K562 (cell line): ENCODE results near the gene VSX2. TPM values are rescaled to one million over a fixed set of nuclear protein-coding genes. Genes with fewer than 3 reads are reported as not detected.

Experiments used
- ATAC-seq: fragments of 200-7000 bp; cut with Tn5 transposase; 3 replicates; pipeline ENCODE4 v1.9.1; 2020; ENCODE audit warnings: moderate library complexity
- Bru-seq: library from RNA; stranded (reverse); fragments of 400-500 nt; gene quantifications from one replicate; lab custom pipeline; 2021; lab: Mats Ljungman, UMichigan
- BruChase-seq, 2 experiments: library from RNA; stranded (reverse); fragments of 400-500 nt; gene quantifications; one replicate each; lab custom pipeline; 2021; lab: Mats Ljungman, UMichigan
- BruUV-seq: library from RNA; stranded (reverse); fragments of 400-500 nt; replicated peaks from 2 replicates; lab custom pipeline; 2021; lab: Mats Ljungman, UMichigan
- CTCF ChIA-PET: fragments of 300-600 bp; formaldehyde crosslinking; extraction: SDS; loops from one replicate; lab custom pipeline; 2021; ENCODE audit warnings: low intra/inter-chr PET ratio; lab: Yijun Ruan, JAX
- POLR2A ChIA-PET: fragments of 300-600, 350-650 bp; sonication (Branson Sonifier 250); formaldehyde crosslinking; extraction: SDS; loops from one replicate; lab custom pipeline; 2021; ENCODE audit warnings: antibody characterized with exemption, inconsistent platforms; lab: Yijun Ruan, JAX
- DNase-seq, 4 experiments: peaks; one replicate each; pipeline versions ENCODE4 v3.0.0 to v3.0.0-alpha.2; 2011 to 2018; ENCODE audit warnings: low spot score in 3 of 4, mixed read lengths in 3 of 4; ENCODE audit errors: extremely low read depth in 1 of 4
- FAIRE-seq: peaks from 2 replicates; lab custom pipeline; 2011; peaks lifted over from hg19 to GRCh38; lab: Jason Lieb, UNC
- H2AFZ ChIP-seq: 2 replicates; pipeline ENCODE4 v1.6.0; 2011; ENCODE audit warnings: low read depth, low read length, control low read depth, inconsistent platforms
- H3K27ac ChIP-seq: fragments of 200-600 bp; 3 replicates; pipeline ENCODE4 v1.8.0; 2011; ENCODE audit warnings: low read depth, mild to moderate bottlenecking, control low read depth, inconsistent platforms, low read length, moderate library complexity, mixed read lengths; ENCODE audit errors: extremely low read depth
- H3K27me3 ChIP-seq, 2 experiments: fragments of 300-600 bp in 1 of 2; 2 replicates in 1 of 2; 3 replicates in 1 of 2; pipeline versions ENCODE4 v1.6.0 to v1.8.0; 2011; ENCODE audit warnings: inconsistent platforms in 2 of 2, low read length in 2 of 2, mild to moderate bottlenecking in 1 of 2, mixed read lengths in 1 of 2, moderate library complexity in 1 of 2; ENCODE audit not compliant: control insufficient read depth in 2 of 2, insufficient read depth in 2 of 2
- H3K36me3 ChIP-seq: fragments of 300-600 bp; 3 replicates; pipeline ENCODE4 v1.8.0; 2011; ENCODE audit warnings: mild to moderate bottlenecking, low read length, inconsistent platforms; ENCODE audit not compliant: control insufficient read depth, insufficient read depth
- H3K4me1 ChIP-seq, 2 experiments: fragments of 200-600 bp in 1 of 2; replicated peaks in 1 of 2; 2 replicates in 1 of 2; 3 replicates in 1 of 2; pipeline versions ENCODE4 v1.5.1 to v1.8.0; 2011; ENCODE audit warnings: inconsistent platforms in 2 of 2, low read length in 2 of 2, mild to moderate bottlenecking in 1 of 2, mixed read lengths in 1 of 2, moderate library complexity in 1 of 2; ENCODE audit not compliant: control insufficient read depth in 2 of 2, insufficient read depth in 2 of 2
- H3K4me2 ChIP-seq: 2 replicates; pipeline ENCODE4 v1.6.1; 2011; ENCODE audit warnings: low read length, control low read depth, inconsistent platforms, mixed read lengths; ENCODE audit not compliant: insufficient read depth
- H3K4me3 ChIP-seq: fragments of 200-600 bp; sonication (generic), shearing (Covaris generic); 2 replicates; pipeline ENCODE4 v1.5.1; 2016; ENCODE audit warnings: control low read depth, inconsistent platforms
- H3K79me2 ChIP-seq: fragments of 200-600 bp; 3 replicates; pipeline ENCODE4 v1.8.0; 2011; ENCODE audit warnings: low read length, inconsistent platforms; ENCODE audit not compliant: control insufficient read depth, insufficient read depth
- H3K9ac ChIP-seq, 2 experiments: 2 replicates each; pipeline versions ENCODE4 v1.6.0 to v1.6.1; 2011; ENCODE audit warnings: low read depth in 2 of 2, low read length in 2 of 2, control low read depth in 1 of 2, inconsistent platforms in 1 of 2, mild to moderate bottlenecking in 1 of 2, mixed read lengths in 1 of 2; ENCODE audit not compliant: insufficient read depth in 1 of 2
- H3K9me1 ChIP-seq: one replicate; pipeline ENCODE4 v1.6.0; 2011; ENCODE audit warnings: inconsistent platforms, mild to moderate bottlenecking, low read length, moderate library complexity; ENCODE audit not compliant: control insufficient read depth, insufficient read depth
- H3K9me3 ChIP-seq: replicated peaks from 2 replicates; pipeline ENCODE4 v1.5.1; 2011; ENCODE audit warnings: low read depth, low read length, inconsistent platforms; ENCODE audit not compliant: control insufficient read depth, insufficient read depth
- H4K20me1 ChIP-seq: replicated peaks from 2 replicates; pipeline ENCODE4 v1.6.1; 2011; ENCODE audit warnings: low read length, inconsistent platforms, mixed read lengths; ENCODE audit not compliant: control insufficient read depth, insufficient read depth
- ATF1 ChIP-seq, 2 experiments: fragments of 450-650 bp in 1 of 2; IDR thresholded peaks; 2 replicates each; pipeline ENCODE4 v1.6.1; 2016; ENCODE audit warnings: missing compliant biosample characterization in 1 of 2, missing genetic modification characterization in 1 of 2
- CBX2 ChIP-seq: fragments of 200-600 bp; sonication (generic); IDR thresholded peaks from one replicate; pipeline ENCODE4 v1.6.1; 2012; ENCODE audit warnings: mild to moderate bottlenecking, low read length, inconsistent platforms; ENCODE audit not compliant: insufficient read depth, poor library complexity, severe bottlenecking
- CCNT2 ChIP-seq: IDR thresholded peaks from 2 replicates; pipeline ENCODE4 v1.6.1; 2011; ENCODE audit warnings: borderline replicate concordance, low read depth, mild to moderate bottlenecking, moderate library complexity, mixed read lengths, low read length; ENCODE audit not compliant: insufficient read length; ENCODE audit errors: extremely low read depth
- GABPA ChIP-seq: fragments of 200-800 bp; sonication (Bioruptor generic); conservative IDR thresholded peaks from 2 replicates; pipeline ENCODE4 v1.6.1; 2016; ENCODE audit warnings: low read depth, missing genetic modification characterization, missing compliant biosample characterization
- HNRNPH1 ChIP-seq: fragments of 200-400 bp; formaldehyde crosslinking; optimal IDR thresholded peaks from 2 replicates; pipeline ENCODE3; 2017; ENCODE audit warnings: low read depth, mild to moderate bottlenecking, low read length, moderate library complexity
- HOXB6 ChIP-seq: fragments of 250-450 bp; sonication (Bioruptor Pico); IDR thresholded peaks from 2 replicates; pipeline ENCODE4 v1.5.1; 2022; ENCODE audit warnings: mild to moderate bottlenecking, borderline replicate concordance
- PURB ChIP-seq: sonication (generic); formaldehyde crosslinking; IDR thresholded peaks from 2 replicates; pipeline ENCODE4 v1.9.0; 2021; ENCODE audit warnings: low read depth, mild to moderate bottlenecking, missing genetic modification reagents
- RFX1 ChIP-seq: fragments of 450-650 bp; IDR thresholded peaks from 2 replicates; pipeline ENCODE4 v1.6.1; 2016; ENCODE audit warnings: mild to moderate bottlenecking, moderate library complexity
- SREBF2 ChIP-seq: sonication (generic); formaldehyde crosslinking; IDR thresholded peaks from 2 replicates; pipeline ENCODE4 v1.4.0; 2020; ENCODE audit warnings: mild to moderate bottlenecking, missing genetic modification reagents
- SRSF1 ChIP-seq: fragments of 200-400 bp; formaldehyde crosslinking; IDR thresholded peaks from 2 replicates; pipeline ENCODE4 v1.6.1; 2017; ENCODE audit warnings: mild to moderate bottlenecking, low read depth, low read length, moderate library complexity
- ZNF143 ChIP-seq: sonication (generic); formaldehyde crosslinking; IDR thresholded peaks from 2 replicates; pipeline ENCODE4 v1.9.0; 2022; ENCODE audit warnings: mild to moderate bottlenecking, missing genetic modification reagents
- ZNF146 ChIP-seq: IDR thresholded peaks from one replicate; pipeline ENCODE4 v1.6.1; 2018; ENCODE audit warnings: missing compliant biosample characterization; ENCODE audit not compliant: unreplicated experiment
- ZNF507 ChIP-seq: conservative IDR thresholded peaks from 2 replicates; pipeline ENCODE4 v1.6.1; 2017; ENCODE audit warnings: missing genetic modification characterization, missing compliant biosample characterization
- WGBS: fragments of 100-300 bp; shearing (Covaris generic); methylation state at CpG from one replicate; pipeline ENCODE4 v1.1.6; 2016; ENCODE audit warnings: low coverage, mixed read lengths; ENCODE audit not compliant: insufficient coverage; ENCODE audit errors: missing lambda C conversion rate; 5-methylcytosine and 5-hydroxymethylcytosine counted together
- in situ Hi-C: fragments of 300-500 bp; cut with MboI; formaldehyde crosslinking; loops from 4 replicates; pipeline ENCODE4 v1.15.0; 2018; ENCODE audit warnings: inconsistent platforms, mixed read lengths
- intact Hi-C: fragments of 100-400 bp; cut with micrococcal nuclease; formaldehyde crosslinking; loops from 2 replicates; pipeline ENCODE4 v1.14.2; 2022
- long read RNA-seq, 3 experiments: library from polyadenylated mRNA in 2 of 3; library from RNA in 1 of 3; unstranded in 2 of 3; stranded (forward) in 1 of 3; transcript quantifications; one replicate each; pipeline ENCODE4 v2.0.0, GENCODE V29; 2019 to 2022
- polyA minus RNA-seq, 3 experiments: library from RNA; depleted of rRNA, polyadenylated mRNA; stranded (reverse); fragments of >200 nt; gene quantifications; 2 replicates each; pipeline ENCODE4 v1.2.3, GENCODE V29; 2011
- polyA plus RNA-seq, 8 experiments: library from polyadenylated mRNA; depleted of rRNA in 4 of 8; stranded (reverse) in 5 of 8; unstranded in 3 of 8; fragments of >200 nt; fragmentation: Nextera tagmentation in 2 of 8; fragmentation: Illumina TruSeq in 1 of 8; extraction: Ambion mirVana in 2 of 8; extraction: Trizol in 1 of 8; gene quantifications; 2 replicates each; pipeline versions ENCODE4 v1.2.1 to v1.2.3, GENCODE V29; 2011 to 2014; ENCODE audit warnings: inconsistent platforms in 1 of 8, missing spikeins in 1 of 8
- total RNA-seq, 7 experiments: library from RNA; depleted of rRNA in 6 of 7; stranded (reverse); fragments of >200 nt in 6 of 7; fragmentation: Illumina TruSeq in 2 of 7; extraction: Trizol in 2 of 7; gene quantifications; 2 replicates each; pipeline versions ENCODE4 v1.2.1 to v1.2.3, GENCODE V29; 2011 to 2021; ENCODE audit warnings: low replicate concordance in 1 of 7
- TF ChIP-seq, protein P1 (sequence below): fragments of 450-650 bp; IDR thresholded peaks from 2 replicates; pipeline ENCODE4 v1.6.1; 2016
- TF ChIP-seq, protein P2 (sequence below): fragments of 200-400 bp; formaldehyde crosslinking; IDR thresholded peaks from 2 replicates; pipeline ENCODE4 v1.6.1; 2017; ENCODE audit warnings: mild to moderate bottlenecking, low read depth, low read length, moderate library complexity

Gene VSX2
- total RNA-seq (2011; cell fraction: chromatin; rRNA removed; ENCODE audit: low replicate concordance) = not detected in 2 replicates
- not detected in 2 replicates for total RNA-seq (2011; cell fraction: nucleolus; rRNA removed)
- total RNA-seq (2011; cell fraction: nucleoplasm; rRNA removed) = not detected in 2 replicates
- total RNA-seq (2014; rRNA removed) (not detected in 2 replicates), total RNA-seq (2014; rRNA removed; fragmentation: Illumina TruSeq; extraction: Trizol) (not detected in 2 replicates), total RNA-seq (2015; rRNA removed; fragmentation: Illumina TruSeq; extraction: Trizol) (not detected in 2 replicates), total RNA-seq (2021) (0.04 TPM in 1 of 2 replicates, not detected in the other), polyA plus RNA-seq (2011; rRNA removed) (not detected in 2 replicates), polyA plus RNA-seq (2014; fragmentation: Illumina TruSeq; extraction: Trizol) (not detected in 2 replicates), polyA plus RNA-seq (2014; fragmentation: Nextera tagmentation; extraction: Ambion mirVana) (not detected), polyA plus RNA-seq (2014; rRNA removed) (not detected in 2 replicates), polyA minus RNA-seq (2011; rRNA and poly(A)+ RNA removed) (not detected in 2 replicates), Bru-seq, nascent RNA (not detected), BruChase-seq, experiment 1, labeled RNA remaining after a 2-hour chase (not detected), BruChase-seq, experiment 2, labeled RNA remaining after a 6-hour chase (not detected)
- not detected in 2 replicates for polyA plus RNA-seq (2011; cell fraction: cytosol; rRNA removed)
- not detected in 2 replicates for polyA plus RNA-seq (2011; cell fraction: nucleus; rRNA removed)
- not detected in 2 replicates for polyA plus RNA-seq (2012)
- not detected in 2 replicates for polyA minus RNA-seq (2011; cell fraction: cytosol; rRNA and poly(A)+ RNA removed)
- polyA minus RNA-seq (2011; cell fraction: nucleus; rRNA and poly(A)+ RNA removed) = not detected in 2 replicates
- long read RNA-seq, experiment 1 = 0 reads
- long read RNA-seq, experiment 2 = 0 reads
- long read RNA-seq, experiment 3 = 0 reads

DNA sequence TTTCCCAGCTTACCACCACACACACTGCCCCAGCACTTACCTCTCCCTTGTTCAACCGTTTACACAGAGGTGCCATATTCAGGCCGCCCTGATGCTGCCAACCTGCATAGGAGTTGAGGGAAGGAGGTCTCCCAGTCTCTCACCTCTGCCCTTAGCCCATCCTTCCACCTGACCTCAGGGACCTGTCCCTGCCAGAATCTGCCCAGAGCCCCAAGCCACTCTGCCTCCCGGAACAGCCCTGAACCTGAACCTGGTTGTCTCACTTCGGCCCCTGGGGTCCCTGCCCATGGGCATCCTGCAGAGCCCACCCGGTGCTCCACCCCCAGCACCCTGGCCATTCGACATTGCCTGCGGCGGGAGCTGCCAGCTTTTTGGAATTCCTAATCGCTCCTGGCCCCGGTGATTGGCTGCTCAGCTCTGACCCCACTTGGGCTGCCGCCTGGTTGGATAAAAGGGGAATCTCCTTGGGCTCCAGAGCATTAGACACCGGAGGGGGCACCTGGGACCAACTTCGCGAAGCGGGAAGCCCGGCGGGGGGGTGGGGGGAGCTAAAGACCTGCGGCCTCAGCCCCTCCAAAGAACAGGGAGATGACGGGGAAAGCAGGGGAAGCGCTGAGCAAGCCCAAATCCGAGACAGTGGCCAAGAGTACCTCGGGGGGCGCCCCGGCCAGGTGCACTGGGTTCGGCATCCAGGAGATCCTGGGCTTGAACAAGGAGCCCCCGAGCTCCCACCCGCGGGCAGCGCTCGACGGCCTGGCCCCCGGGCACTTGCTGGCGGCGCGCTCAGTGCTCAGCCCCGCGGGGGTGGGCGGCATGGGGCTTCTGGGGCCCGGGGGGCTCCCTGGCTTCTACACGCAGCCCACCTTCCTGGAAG is at the start of gene VSX2:
Gene VSX2 (plus strand): TSS at position 476 of the 874 bp plus-strand sequence. CDS start 113 bp downstream, at position 589.
- DNase-seq = no peak
- no TSS peak for BruUV-seq
- no peak for FAIRE-seq
- Histone ChIP-seq H3K27me3 (peaks cover 19 to 51% of the 10 kb centered on the region in 2 experiments; a peak in 4 of 5 replicates), H3K4me2 (no peak within 1 kb of the TSS), H3K4me1 (peaks cover 0 to 14% of the 10 kb centered on the region in 2 experiments; a peak in 2 of 5 replicates), H2AFZ (no peak within 1 kb of the TSS), H3K9me1 (no peaks in the 10 kb centered on the region), H4K20me1 (no peaks in the 10 kb centered on the region), H3K36me3 (no peaks in the 10 kb centered on the region), H3K79me2 (no peaks in the 10 kb centered on the region), H3K27ac (no peak within 1 kb of the TSS), H3K9ac (no peak within 1 kb of the TSS), H3K9me3 (no peaks in the 10 kb centered on the region), H3K4me3 (no peak within 1 kb of the TSS)
- CTCF ChIA-PET = no interaction called here
- ATAC-seq = no peak
- 9% methylated on average over 12 of the region's 40 CpGs for WGBS
- TF ChIP-seq CBX2 (no peak), ZNF143 (CRISPR knock-in tag) (no peak), PURB (no peak), ATF1 (CRISPR knock-in tag; IDR thresholded peaks at IDR 0.05) (no peak), ATF1 (tag; IDR thresholded peaks at IDR 0.05) (no peak), ZNF507 (no peak), GABPA (tag) (no peak), HOXB6 (CRISPR knock-in tag) (no peak), SREBF2 (CRISPR knock-in tag) (no peak), RFX1 (no peak), ZNF146 (CRISPR knock-in tag) (no peak), SRSF1 (no peak), CCNT2 (no peak), HNRNPH1 (no peak)
- TF ChIP-seq, protein P1, sequence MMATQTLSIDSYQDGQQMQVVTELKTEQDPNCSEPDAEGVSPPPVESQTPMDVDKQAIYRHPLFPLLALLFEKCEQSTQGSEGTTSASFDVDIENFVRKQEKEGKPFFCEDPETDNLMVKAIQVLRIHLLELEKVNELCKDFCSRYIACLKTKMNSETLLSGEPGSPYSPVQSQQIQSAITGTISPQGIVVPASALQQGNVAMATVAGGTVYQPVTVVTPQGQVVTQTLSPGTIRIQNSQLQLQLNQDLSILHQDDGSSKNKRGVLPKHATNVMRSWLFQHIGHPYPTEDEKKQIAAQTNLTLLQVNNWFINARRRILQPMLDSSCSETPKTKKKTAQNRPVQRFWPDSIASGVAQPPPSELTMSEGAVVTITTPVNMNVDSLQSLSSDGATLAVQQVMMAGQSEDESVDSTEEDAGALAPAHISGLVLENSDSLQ = no peak
- TF ChIP-seq, protein P2, sequence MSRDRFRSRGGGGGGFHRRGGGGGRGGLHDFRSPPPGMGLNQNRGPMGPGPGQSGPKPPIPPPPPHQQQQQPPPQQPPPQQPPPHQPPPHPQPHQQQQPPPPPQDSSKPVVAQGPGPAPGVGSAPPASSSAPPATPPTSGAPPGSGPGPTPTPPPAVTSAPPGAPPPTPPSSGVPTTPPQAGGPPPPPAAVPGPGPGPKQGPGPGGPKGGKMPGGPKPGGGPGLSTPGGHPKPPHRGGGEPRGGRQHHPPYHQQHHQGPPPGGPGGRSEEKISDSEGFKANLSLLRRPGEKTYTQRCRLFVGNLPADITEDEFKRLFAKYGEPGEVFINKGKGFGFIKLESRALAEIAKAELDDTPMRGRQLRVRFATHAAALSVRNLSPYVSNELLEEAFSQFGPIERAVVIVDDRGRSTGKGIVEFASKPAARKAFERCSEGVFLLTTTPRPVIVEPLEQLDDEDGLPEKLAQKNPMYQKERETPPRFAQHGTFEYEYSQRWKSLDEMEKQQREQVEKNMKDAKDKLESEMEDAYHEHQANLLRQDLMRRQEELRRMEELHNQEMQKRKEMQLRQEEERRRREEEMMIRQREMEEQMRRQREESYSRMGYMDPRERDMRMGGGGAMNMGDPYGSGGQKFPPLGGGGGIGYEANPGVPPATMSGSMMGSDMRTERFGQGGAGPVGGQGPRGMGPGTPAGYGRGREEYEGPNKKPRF = no peak
- in situ Hi-C loops (no loop called here), intact Hi-C loops (no loop called here)
- POLR2A ChIA-PET = interaction anchor here (0.6 to 0.9 kb wide), 2 partner anchors 8 to 49 kb away, joined by 3 read pairs; no protein-coding TSS in a partner anchor
